Transverse colon (tissue), 4 donors: ENCODE results near the gene TTC23. TPM values are rescaled to one million over a fixed set of nuclear protein-coding genes. Genes with fewer than 3 reads are reported as not detected.
A peak's percentile ranks its signal among the peaks of the same experiment; 100 is the strongest.

Source experiments
- DNase-seq: peaks from one replicate; pipeline ENCODE4 v3.0.0-alpha.2; 2019
- H3K27ac ChIP-seq, 4 donors: fragments of 200-600 bp; sonication (generic); 2 replicates each; pipeline ENCODE4 v1.5.1; 2016 to 2018; ENCODE audit warnings: inconsistent platforms in 4 of 4
- H3K27me3 ChIP-seq: fragments of 200-600 bp; sonication (generic); 2 replicates; pipeline ENCODE4 v1.5.1; 2017; ENCODE audit warnings: inconsistent platforms
- H3K36me3 ChIP-seq, 4 donors: fragments of 200-600 bp; sonication (generic); 2 replicates each; pipeline ENCODE4 v1.5.1; 2017 to 2019; ENCODE audit warnings: inconsistent platforms in 4 of 4
- H3K4me1 ChIP-seq, 4 donors: fragments of 200-600 bp; sonication (generic); 2 replicates each; pipeline ENCODE4 v1.5.1; 2017 to 2020; ENCODE audit warnings: inconsistent platforms in 4 of 4
- H3K4me3 ChIP-seq, 4 donors: fragments of 200-600 bp; sonication (generic); 1 replicate in 1 of 4; 2 replicates in 3 of 4; pipeline versions ENCODE4 v1.5.1 to v1.6.1; 2017 to 2019; ENCODE audit warnings: inconsistent platforms in 4 of 4
- H3K9me3 ChIP-seq, 2 donors: fragments of 200-600 bp; sonication (generic); 2 replicates each; pipeline ENCODE4 v1.5.1; 2017 to 2019; ENCODE audit warnings: inconsistent platforms in 2 of 2
- EP300 ChIP-seq: sonication (generic); formaldehyde crosslinking; IDR thresholded peaks from one replicate; pipeline ENCODE4 v1.6.1; 2017; ENCODE audit warnings: antibody characterized with exemption, low read depth
- POLR2A ChIP-seq: fragments of 450-650 bp; IDR thresholded peaks from one replicate; pipeline ENCODE4 v1.6.1; 2016; ENCODE audit warnings: antibody characterized with exemption, mild to moderate bottlenecking, moderate library complexity
- POLR2AphosphoS5 ChIP-seq, 3 donors: sonication (generic); formaldehyde crosslinking; IDR thresholded peaks; one replicate each; pipeline ENCODE4 v1.6.1; 2016; ENCODE audit warnings: antibody characterized with exemption in 3 of 3
- WGBS, 2 donors: methylation state at CpG; one replicate each; pipeline ENCODE4 v1.1.5; 2018; ENCODE audit warnings: low coverage in 1 of 2; 5-methylcytosine and 5-hydroxymethylcytosine counted together
- in situ Hi-C, 4 donors: fragments of 200-750 bp; cut with MboI; loops; one replicate each; pipeline versions ENCODE4 v1.15.0 to v1.15.1; 2017; ENCODE audit warnings: low sequenced_read_pairs in 3 of 4, low pct_ligation_motif_present in 1 of 4, low pct_unique_long_range_greater_than_20kb in 1 of 4
- intact Hi-C: fragments of 100-400 bp; cut with DNase I; formaldehyde crosslinking; loops from one replicate; pipeline ENCODE4 v1.15.1; 2023; ENCODE audit warnings: low total_unique reads
- total RNA-seq, 4 donors: library from RNA; depleted of rRNA; stranded (reverse); fragments of >200 nt; gene quantifications; one replicate each; pipeline ENCODE4 v1.1.0, GENCODE V29; 2016
- TF ChIP-seq, protein P1 (sequence below), 5 experiments: fragments of 200-600 bp in 3 of 5; fragments of 450-650 bp in 2 of 5; sonication (generic) in 3 of 5; IDR thresholded peaks; 1 replicate in 2 of 5; 2 replicates in 3 of 5; pipeline ENCODE4 v1.5.1; 2016 to 2017; ENCODE audit warnings: antibody characterized with exemption in 5 of 5, inconsistent platforms in 3 of 5, mild to moderate bottlenecking in 2 of 5, moderate library complexity in 1 of 5

Gene TTC23
- total RNA-seq, 4 donors from 2014 or later, result 7.8 to 23.5 (median 12.5) TPM

DNA sequence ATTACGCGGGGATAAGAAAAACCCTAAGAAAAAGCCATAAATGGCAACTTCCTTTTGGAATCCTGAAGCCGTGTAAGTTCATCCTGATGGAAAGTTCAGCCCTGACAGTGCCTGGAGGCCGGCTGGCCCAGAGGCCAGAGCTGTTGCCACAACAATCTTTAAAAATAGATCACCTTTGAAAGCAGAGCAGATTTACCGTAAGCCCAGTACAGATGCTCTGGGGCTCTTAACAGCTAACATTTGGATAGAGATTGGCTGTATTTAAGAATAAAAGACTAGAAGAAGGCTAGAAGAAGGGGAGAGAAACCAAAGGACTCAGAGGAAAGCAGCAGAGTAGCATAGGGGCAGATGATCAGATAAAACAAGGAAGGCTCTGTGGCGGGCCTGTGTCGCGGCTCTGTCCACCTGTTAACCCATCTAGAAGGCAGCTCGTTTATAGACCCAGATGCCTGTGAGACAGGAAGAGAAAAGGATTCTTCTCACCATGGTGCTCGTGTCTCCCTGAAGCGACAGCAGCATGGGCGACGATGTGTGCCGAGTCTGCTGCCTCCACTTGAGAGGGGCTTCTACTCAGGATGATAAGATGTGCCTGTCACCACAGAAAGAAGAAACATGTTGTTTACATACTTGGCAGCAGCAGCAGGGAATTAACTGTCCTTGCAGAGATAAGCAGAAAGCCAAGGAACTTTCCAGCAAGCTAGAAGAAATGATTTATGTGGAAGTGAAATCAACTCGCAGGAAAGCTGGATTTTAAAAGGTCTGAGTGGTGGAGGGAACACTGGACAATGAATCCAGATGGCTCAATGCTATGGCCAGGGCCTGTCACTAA, 74.6 kb downstream of the TTC23 start:
- in situ Hi-C loops, result no loop called here
- peak in 2 of 3 donors; percentile 25 to 42 for TF ChIP-seq POLR2AphosphoS5 (IDR thresholded peaks at IDR 0.05)
- TF ChIP-seq POLR2A, result no peak
- TF ChIP-seq, protein P1, sequence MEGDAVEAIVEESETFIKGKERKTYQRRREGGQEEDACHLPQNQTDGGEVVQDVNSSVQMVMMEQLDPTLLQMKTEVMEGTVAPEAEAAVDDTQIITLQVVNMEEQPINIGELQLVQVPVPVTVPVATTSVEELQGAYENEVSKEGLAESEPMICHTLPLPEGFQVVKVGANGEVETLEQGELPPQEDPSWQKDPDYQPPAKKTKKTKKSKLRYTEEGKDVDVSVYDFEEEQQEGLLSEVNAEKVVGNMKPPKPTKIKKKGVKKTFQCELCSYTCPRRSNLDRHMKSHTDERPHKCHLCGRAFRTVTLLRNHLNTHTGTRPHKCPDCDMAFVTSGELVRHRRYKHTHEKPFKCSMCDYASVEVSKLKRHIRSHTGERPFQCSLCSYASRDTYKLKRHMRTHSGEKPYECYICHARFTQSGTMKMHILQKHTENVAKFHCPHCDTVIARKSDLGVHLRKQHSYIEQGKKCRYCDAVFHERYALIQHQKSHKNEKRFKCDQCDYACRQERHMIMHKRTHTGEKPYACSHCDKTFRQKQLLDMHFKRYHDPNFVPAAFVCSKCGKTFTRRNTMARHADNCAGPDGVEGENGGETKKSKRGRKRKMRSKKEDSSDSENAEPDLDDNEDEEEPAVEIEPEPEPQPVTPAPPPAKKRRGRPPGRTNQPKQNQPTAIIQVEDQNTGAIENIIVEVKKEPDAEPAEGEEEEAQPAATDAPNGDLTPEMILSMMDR (IDR thresholded peaks at IDR 0.05), result no peak
- no peak for TF ChIP-seq EP300
- 46 to 77% methylated on average over 7 to 15 of the region's 15 CpGs for WGBS, 2 donors

DNA sequence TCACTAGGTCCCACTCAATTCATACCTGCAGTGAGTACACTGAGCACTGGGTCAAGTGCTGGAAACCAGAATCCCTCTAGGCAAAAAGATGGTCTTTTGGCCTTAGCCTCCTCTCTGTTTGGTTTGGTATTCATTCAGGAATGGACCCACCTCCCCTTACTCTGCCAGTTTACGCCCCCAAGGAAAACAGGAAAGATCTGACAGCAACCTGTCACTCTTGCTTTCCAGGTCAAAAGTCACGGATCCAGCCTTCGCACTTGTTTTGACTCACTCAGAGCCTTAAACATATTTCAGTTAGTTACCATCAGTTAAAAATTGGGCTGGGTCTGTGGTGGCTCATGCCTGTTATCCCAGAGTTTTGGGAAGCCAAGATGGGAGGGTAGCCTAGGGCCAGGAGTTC, 76.4 kb downstream of the TTC23 start:
- Histone ChIP-seq H3K4me3 (no peak overlapping the region), H3K27ac (peak overlapping the region; percentile 83 to 92 (median 87)), H3K36me3 (peaks cover 0 to 6% (median 0%) of the 10 kb centered on the region in 4 donors), H3K4me1 (peaks cover 8 to 30% (median 15%) of the 10 kb centered on the region in 4 donors), H3K27me3 (no peaks in the 10 kb centered on the region), H3K9me3 (no peaks in the 10 kb centered on the region)
- intact Hi-C loops (loop anchor here (5.0 kb wide), 2 partner anchors 39 to 66 kb away; partner anchors contain the start of gene SYNM), in situ Hi-C loops (no loop called here)
- WGBS, 2 donors, result 87 to 100% methylated on average over 2 to 3 of the region's 3 CpGs
- DNase-seq, result no peak
- no peak for TF ChIP-seq POLR2AphosphoS5 (IDR thresholded peaks at IDR 0.05)
- TF ChIP-seq EP300, result no peak
- no peak for TF ChIP-seq POLR2A
- TF ChIP-seq, protein P1 (IDR thresholded peaks at IDR 0.05), result no peak

More for the DNA sequence above, 74.6 kb downstream of the TTC23 start:
- H3K4me1 ChIP-seq, result peaks cover 2 to 17% (median 7%) of the 10 kb centered on the region in 4 donors
- no peaks in the 10 kb centered on the region for H3K27me3 ChIP-seq
- H3K36me3 ChIP-seq, result peaks cover 0 to 6% (median 0%) of the 10 kb centered on the region in 4 donors
- H3K4me3 ChIP-seq, result no peak overlapping the region
- peak overlapping the region; percentile 83 to 92 (median 87) for H3K27ac ChIP-seq
- intact Hi-C loops, result loop anchor here (5.0 kb wide), 2 partner anchors 38 to 67 kb away; partner anchors contain the start of gene SYNM
- no peaks in the 10 kb centered on the region for H3K9me3 ChIP-seq
- DNase-seq, result no peak

DNA sequence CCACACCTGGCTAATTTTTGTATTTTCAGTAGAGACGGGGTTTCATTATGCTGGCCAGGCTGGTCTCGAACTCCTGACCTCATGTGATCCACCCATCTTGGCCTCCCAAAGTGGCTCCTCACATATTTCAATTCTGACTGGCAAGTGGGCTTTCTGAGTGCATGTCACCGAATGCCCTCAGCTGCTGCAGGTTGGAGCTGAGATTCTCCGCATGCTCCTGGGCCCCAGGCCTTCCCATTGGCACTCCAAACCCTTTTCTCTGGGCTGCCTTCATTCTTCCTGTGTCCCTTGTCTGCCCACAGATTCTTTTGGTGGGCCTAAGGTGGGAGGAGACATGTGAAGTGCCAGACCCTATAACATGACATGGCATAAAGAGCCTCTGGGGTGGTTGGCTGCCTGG, 77.2 kb downstream of the TTC23 start:
- Histone ChIP-seq H3K27ac (peak overlapping the region; percentile 83 to 92 (median 87)), H3K4me1 (peaks cover 8 to 37% (median 15%) of the 10 kb centered on the region in 4 donors), H3K36me3 (peaks cover 0 to 6% (median 0%) of the 10 kb centered on the region in 4 donors), H3K27me3 (no peaks in the 10 kb centered on the region), H3K4me3 (no peak overlapping the region), H3K9me3 (no peaks in the 10 kb centered on the region)
- intact Hi-C loops (loop anchor here (5.0 kb wide), 2 partner anchors 40 to 65 kb away; partner anchors contain the start of gene SYNM), in situ Hi-C loops (no loop called here)
- TF ChIP-seq POLR2AphosphoS5 (IDR thresholded peaks at IDR 0.05) (no peak), EP300 (no peak), POLR2A (no peak)
- TF ChIP-seq, protein P1 (IDR thresholded peaks at IDR 0.05), result no peak
- WGBS, 2 donors, result 90 to 100% methylated on average over 1 to 4 of the region's 4 CpGs
- DNase-seq, result no peak

DNA sequence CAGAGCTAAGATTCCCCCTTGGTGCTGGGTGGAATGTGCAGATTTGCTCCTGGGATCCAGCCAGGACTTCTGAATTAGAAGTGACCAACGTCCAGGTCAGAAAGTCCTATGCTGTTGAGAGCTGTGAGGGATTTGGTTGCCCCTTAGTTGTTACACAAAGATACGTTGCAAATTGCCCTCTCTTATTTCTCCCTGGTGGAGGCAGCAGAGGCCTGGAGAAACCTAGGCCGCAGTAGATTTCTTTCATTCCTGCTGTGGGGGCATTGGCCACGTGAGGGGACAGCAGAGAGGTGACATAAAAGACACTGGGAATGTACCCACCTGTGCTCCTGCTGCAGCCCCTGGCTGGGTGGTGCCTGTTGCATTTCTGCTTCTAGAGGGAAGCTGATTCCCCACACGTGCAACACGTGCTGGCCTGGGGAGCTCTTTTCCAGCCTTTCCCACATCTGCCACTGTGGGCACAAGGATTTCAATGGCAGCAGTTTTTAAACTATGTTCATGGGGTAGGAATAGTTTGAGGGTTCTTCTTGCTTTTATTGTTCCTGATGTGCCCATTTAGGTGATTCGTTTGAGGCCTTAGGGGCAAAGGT, 78.8 kb downstream of the TTC23 start:
- in situ Hi-C loops, result no loop called here
- WGBS, 2 donors, result 71% methylated on average over 7 of the region's 7 CpGs; no CpG with 5 or more reads in 1 of the 2 donors
- DNase-seq, result no peak
- H3K4me3 ChIP-seq, result no peak overlapping the region
- peaks cover 8 to 37% (median 15%) of the 10 kb centered on the region in 4 donors for H3K4me1 ChIP-seq
- TF ChIP-seq, protein P1 (IDR thresholded peaks at IDR 0.05), result peak in 2 of 5 experiments; percentile 11 to 21
- TF ChIP-seq POLR2AphosphoS5 (IDR thresholded peaks at IDR 0.05), result no peak
- H3K27me3 ChIP-seq, result no peaks in the 10 kb centered on the region
- intact Hi-C loops, result loop anchor here (5.0 kb wide), 2 partner anchors 42 to 63 kb away; partner anchors contain the start of gene SYNM
- peaks cover 0 to 6% (median 0%) of the 10 kb centered on the region in 4 donors for H3K36me3 ChIP-seq
- no peaks in the 10 kb centered on the region for H3K9me3 ChIP-seq
- peak overlapping the region; percentile 83 to 92 (median 87) for H3K27ac ChIP-seq
